HG02623 (cell line): ENCODE measurements around the gene ZIC4.

ENCODE experiments used
- ATAC-seq: cut with Tn5 transposase; IDR thresholded peaks from one replicate; pipeline ENCODE4 v1.9.1; 2021; ENCODE audit warnings: moderate library complexity; ENCODE audit not compliant: unreplicated experiment

ZIC4 gene

GRCh38 chr3:147418371-147418781 lies 12.0 kb upstream of the ZIC4 start:
- no peak for ATAC-seq

GRCh38 chr3:147417551-147418295 lies 11.4 kb upstream of the ZIC4 start:
- ATAC-seq = no peak

GRCh38 chr3:147416931-147417330 lies 10.6 kb upstream of the ZIC4 start:
- no peak for ATAC-seq

GRCh38 chr3:147415874-147416273 lies 9.5 kb upstream of the ZIC4 start:
- no peak for ATAC-seq

- ATAC-seq = no peak
These were observed 8.9 kb upstream of the ZIC4 start for GRCh38 chr3:147415286-147415685.

- no peak for ATAC-seq
These were observed 8.2 kb upstream of the ZIC4 start for GRCh38 chr3:147414390-147415138.

- no peak for ATAC-seq
These were observed 7.5 kb upstream of the ZIC4 start for GRCh38 chr3:147413686-147414389.

GRCh38 chr3:147412917-147413685 lies 6.8 kb upstream of the ZIC4 start:
- ATAC-seq = no peak

GRCh38 chr3:147412261-147412916 lies 6.0 kb upstream of the ZIC4 start:
- ATAC-seq = no peak

GRCh38 chr3:147411815-147412241 lies 5.5 kb upstream of the ZIC4 start:
- ATAC-seq = no peak

- no peak for ATAC-seq
These were observed 5.0 kb upstream of the ZIC4 start for GRCh38 chr3:147411238-147411814.

- no peak for ATAC-seq
These were observed 4.3 kb upstream of the ZIC4 start for GRCh38 chr3:147410526-147411237.

GRCh38 chr3:147410116-147410525 lies 3.8 kb upstream of the ZIC4 start:
- ATAC-seq = no peak

GRCh38 chr3:147409143-147410115 lies 3.1 kb upstream of the ZIC4 start, which contains the start of gene ZIC1:
Gene ZIC1, plus strand, starts transcription at chr3:147409365. Its CDS starts 748 bp downstream, at chr3:147410113.
- ATAC-seq = no peak

- no peak for ATAC-seq
These were observed 2.1 kb upstream of the ZIC4 start for GRCh38 chr3:147408188-147409100.

- no peak for ATAC-seq
These were observed 1.3 kb upstream of the ZIC4 start for GRCh38 chr3:147407498-147408187.

- no peak for ATAC-seq
These were observed 763 bp upstream of the ZIC4 start for GRCh38 chr3:147407114-147407497.
